ENCODE measurements around the gene EFCAB6. TPM values are rescaled to one million over a fixed set of nuclear protein-coding genes. Genes with fewer than 3 reads are reported as not detected.
"Not testable (repeated sequence)": the region's sequence is repeated elsewhere in the genome, so short reads cannot be mapped to it uniquely, and the experiment has no call there.

The EFCAB6 gene
- total RNA-seq, 1 donor from 2014 or later, result 1.8 TPM

DNA sequence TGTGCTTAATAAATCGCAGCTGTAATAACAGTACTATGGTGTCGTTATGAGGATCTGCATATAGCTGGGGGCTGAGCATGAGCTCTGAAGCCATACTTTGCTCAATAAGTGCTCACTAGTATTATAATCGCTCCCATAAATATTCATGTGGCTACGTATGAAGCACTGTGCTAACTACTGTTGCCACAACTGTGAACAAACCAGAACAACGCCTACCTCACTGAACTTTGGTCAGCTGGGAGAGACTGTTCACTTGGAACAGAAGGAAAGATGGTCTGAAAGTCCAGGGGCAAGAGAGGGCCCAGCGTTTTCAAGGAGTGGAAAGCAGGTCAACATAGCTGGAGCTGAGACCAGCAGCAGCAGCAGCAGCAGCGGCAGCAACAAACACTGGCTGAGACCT is 141.6 kb downstream of the EFCAB6 start:
- no peaks in the 10 kb centered on the region for H3K36me3 ChIP-seq
- DNase-seq, result no peak
- intact Hi-C loops (cut with micrococcal nuclease), result no loop called here
- TF ChIP-seq, protein P1, sequence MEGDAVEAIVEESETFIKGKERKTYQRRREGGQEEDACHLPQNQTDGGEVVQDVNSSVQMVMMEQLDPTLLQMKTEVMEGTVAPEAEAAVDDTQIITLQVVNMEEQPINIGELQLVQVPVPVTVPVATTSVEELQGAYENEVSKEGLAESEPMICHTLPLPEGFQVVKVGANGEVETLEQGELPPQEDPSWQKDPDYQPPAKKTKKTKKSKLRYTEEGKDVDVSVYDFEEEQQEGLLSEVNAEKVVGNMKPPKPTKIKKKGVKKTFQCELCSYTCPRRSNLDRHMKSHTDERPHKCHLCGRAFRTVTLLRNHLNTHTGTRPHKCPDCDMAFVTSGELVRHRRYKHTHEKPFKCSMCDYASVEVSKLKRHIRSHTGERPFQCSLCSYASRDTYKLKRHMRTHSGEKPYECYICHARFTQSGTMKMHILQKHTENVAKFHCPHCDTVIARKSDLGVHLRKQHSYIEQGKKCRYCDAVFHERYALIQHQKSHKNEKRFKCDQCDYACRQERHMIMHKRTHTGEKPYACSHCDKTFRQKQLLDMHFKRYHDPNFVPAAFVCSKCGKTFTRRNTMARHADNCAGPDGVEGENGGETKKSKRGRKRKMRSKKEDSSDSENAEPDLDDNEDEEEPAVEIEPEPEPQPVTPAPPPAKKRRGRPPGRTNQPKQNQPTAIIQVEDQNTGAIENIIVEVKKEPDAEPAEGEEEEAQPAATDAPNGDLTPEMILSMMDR (IDR thresholded peaks at IDR 0.05; ENCODE audit: borderline replicate concordance), result no peak
- H3K4me1 ChIP-seq, result no peaks in the 10 kb centered on the region
- H3K4me3 ChIP-seq, result no peak overlapping the region
- H3K27me3 ChIP-seq (ENCODE audit: low read depth), result no peaks in the 10 kb centered on the region
- H3K9me3 ChIP-seq (replicated peaks), result peaks cover 4% of the 10 kb centered on the region
- H3K27ac ChIP-seq (replicated peaks), result no peak overlapping the region

DNA sequence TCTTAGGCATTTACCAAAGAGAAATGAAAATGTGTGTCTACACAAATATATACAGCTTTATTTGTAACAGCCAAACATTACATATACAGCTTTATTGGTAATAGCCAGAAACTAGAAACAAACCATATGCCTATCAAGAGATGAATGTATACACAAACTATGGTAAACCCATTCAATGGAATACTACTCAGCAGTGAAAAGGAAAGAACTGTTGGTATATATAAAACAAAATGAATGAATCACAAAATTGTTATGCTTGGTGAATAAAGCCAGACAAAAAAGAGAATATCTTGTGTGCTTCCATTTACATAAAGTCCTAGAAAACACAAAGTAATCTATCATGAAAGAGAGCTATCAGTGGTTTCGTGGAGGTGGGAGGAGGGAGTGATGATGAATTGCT is 142.9 kb downstream of the EFCAB6 start:
- Histone ChIP-seq H3K36me3 (no peaks in the 10 kb centered on the region), H3K9me3 (replicated peaks) (peaks cover 4% of the 10 kb centered on the region), H3K27ac (replicated peaks) (no peak overlapping the region), H3K4me3 (no peak overlapping the region), H3K4me1 (no peaks in the 10 kb centered on the region), H3K27me3 (ENCODE audit: low read depth) (no peaks in the 10 kb centered on the region)
- TF ChIP-seq, protein P1 (IDR thresholded peaks at IDR 0.05; ENCODE audit: borderline replicate concordance), result no peak
- intact Hi-C loops (cut with micrococcal nuclease), result no loop called here
- no peak for DNase-seq

DNA sequence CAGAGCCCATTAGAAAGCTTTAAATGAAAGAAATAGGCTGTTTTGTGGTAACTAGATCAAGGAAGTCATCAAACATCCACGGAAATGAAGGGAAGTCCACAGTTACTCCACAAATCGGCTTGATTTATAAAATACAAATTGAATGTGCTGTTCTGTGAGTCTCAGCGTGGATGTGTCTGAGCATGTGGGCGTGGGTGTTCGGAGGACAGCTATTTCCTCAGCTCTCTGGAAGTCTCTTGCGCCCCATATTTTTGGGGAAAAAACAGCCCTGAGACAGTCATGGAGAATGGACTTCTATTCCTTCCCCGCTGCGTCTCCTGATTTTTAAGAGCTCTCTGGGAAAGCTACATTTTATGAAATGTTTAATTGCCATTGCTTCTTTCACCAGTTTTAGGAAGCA is 144.4 kb downstream of the EFCAB6 start:
- Histone ChIP-seq H3K4me3 (no peak overlapping the region), H3K36me3 (no peaks in the 10 kb centered on the region), H3K4me1 (no peaks in the 10 kb centered on the region), H3K9me3 (replicated peaks) (peaks cover 4% of the 10 kb centered on the region), H3K27me3 (ENCODE audit: low read depth) (no peaks in the 10 kb centered on the region), H3K27ac (replicated peaks) (no peak overlapping the region)
- intact Hi-C loops (cut with micrococcal nuclease), result no loop called here
- no peak for DNase-seq
- TF ChIP-seq, protein P1 (IDR thresholded peaks at IDR 0.05; ENCODE audit: borderline replicate concordance), result no peak

DNA sequence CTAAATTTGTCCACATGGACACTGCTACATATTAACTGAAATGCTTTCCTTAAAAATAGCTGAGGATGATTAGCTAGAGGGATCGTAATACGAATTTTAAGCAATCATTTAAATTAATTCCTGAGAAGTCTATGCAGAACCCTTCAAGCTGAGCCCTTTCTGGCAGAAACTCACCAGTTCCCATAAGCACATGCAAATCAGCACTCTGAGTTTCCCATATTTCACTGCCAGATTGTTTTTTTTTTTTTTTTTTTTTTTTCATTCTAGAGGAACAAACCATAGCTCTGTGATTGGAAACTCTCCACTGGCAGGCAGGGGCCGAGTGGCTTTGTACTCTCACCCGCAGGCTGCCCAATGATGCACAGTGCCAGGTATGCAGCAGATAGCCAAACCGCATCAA is 145.6 kb downstream of the EFCAB6 start:
- TF ChIP-seq, protein P1 (IDR thresholded peaks at IDR 0.05; ENCODE audit: borderline replicate concordance), result no peak
- peaks cover 4% of the 10 kb centered on the region for H3K9me3 ChIP-seq (replicated peaks)
- no peaks in the 10 kb centered on the region for H3K27me3 ChIP-seq (ENCODE audit: low read depth)
- no peak overlapping the region for H3K27ac ChIP-seq (replicated peaks)
- intact Hi-C loops (cut with micrococcal nuclease), result no loop called here
- no peaks in the 10 kb centered on the region for H3K4me1 ChIP-seq
- no peaks in the 10 kb centered on the region for H3K36me3 ChIP-seq
- DNase-seq, result no peak
- H3K4me3 ChIP-seq, result no peak overlapping the region

DNA sequence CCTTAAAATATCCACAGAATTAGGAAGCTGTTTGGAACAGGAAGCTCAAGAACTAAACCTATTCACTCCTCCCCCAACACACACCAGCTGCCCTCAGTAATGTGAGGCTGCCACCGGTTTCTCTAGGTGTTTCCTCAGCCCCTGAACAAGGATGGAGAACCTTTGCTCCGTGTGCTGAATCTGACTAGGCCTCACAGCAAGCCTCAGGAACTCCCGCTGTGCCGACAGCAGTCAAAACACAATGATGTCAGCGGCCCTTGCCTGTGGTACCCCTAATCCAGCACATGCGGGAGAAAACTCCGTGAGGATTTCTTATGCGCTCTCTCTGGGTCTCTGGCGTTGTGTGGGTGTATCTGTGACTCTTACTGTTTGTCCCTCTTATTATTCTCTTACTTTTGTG is 153.3 kb downstream of the EFCAB6 start:
- TF ChIP-seq, protein P1 (IDR thresholded peaks at IDR 0.05; ENCODE audit: borderline replicate concordance), result no peak
- no peaks in the 10 kb centered on the region for H3K36me3 ChIP-seq
- H3K4me1 ChIP-seq, result no peaks in the 10 kb centered on the region
- H3K27ac ChIP-seq (replicated peaks), result no peak overlapping the region
- no peaks in the 10 kb centered on the region for H3K9me3 ChIP-seq (replicated peaks)
- no peaks in the 10 kb centered on the region for H3K27me3 ChIP-seq (ENCODE audit: low read depth)
- intact Hi-C loops (cut with micrococcal nuclease), result no loop called here
- no peak overlapping the region for H3K4me3 ChIP-seq
- no peak for DNase-seq

DNA sequence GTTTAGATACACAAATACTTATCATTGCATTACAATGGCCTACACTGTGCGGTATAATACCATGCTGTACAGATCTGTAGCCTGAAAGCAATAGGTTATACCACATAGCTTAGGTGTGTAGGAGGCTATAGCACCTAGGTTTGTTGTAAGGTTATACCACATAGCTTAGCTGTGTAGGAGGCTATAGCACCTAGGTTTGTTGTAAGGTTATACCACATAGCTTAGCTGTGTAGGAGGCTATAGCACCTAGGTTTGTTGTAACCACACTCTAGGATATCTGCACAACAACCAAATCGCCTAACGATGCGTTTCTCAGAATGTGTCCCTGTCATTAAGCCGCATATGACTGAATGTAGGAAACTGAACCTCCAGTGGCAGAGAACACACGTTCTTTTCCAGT is 155.5 kb downstream of the EFCAB6 start:
- intact Hi-C loops (cut with micrococcal nuclease), result not testable (repeated sequence)
- peaks cover 16% of the 10 kb centered on the region for H3K9me3 ChIP-seq (replicated peaks)

More for the DNA sequence above, 155.5 kb downstream of the EFCAB6 start:
- H3K27ac ChIP-seq (replicated peaks); DNase-seq; H3K27me3 ChIP-seq (ENCODE audit: low read depth); H3K4me3 ChIP-seq; H3K4me1 ChIP-seq; H3K36me3 ChIP-seq: not testable (repeated sequence)
